K562 (cell line): ENCODE data around the gene ZNF484. TPM values are rescaled to one million over a fixed set of nuclear protein-coding genes. Genes with fewer than 3 reads are reported as not detected.
A peak's percentile ranks its signal among the peaks of the same experiment; 100 is the strongest.

Experiments
- GATAD2B ChIP-seq: fragments of 450-650 bp; IDR thresholded peaks from 2 replicates; pipeline ENCODE4 v1.6.1; 2017; ENCODE audit warnings: mild to moderate bottlenecking, borderline replicate concordance
- GTF2F1 ChIP-seq: IDR thresholded peaks from 2 replicates; pipeline ENCODE4 v1.6.1; 2011; ENCODE audit warnings: low read depth, low read length, improper control_type of control experiment
- ZFP36 ChIP-seq: fragments of 150-350 bp; IDR thresholded peaks from 2 replicates; pipeline ENCODE4 v1.6.1; 2018; ENCODE audit warnings: low read length, low read depth; ENCODE audit not compliant: partially characterized antibody
- polyA plus RNA-seq, 8 experiments: library from polyadenylated mRNA; depleted of rRNA in 4 of 8; stranded (reverse) in 5 of 8; unstranded in 3 of 8; fragments of >200 nt; fragmentation: Nextera tagmentation in 2 of 8; fragmentation: Illumina TruSeq in 1 of 8; extraction: Ambion mirVana in 2 of 8; extraction: Trizol in 1 of 8; gene quantifications; 2 replicates each; pipeline versions ENCODE4 v1.2.1 to v1.2.3, GENCODE V29; 2011 to 2014; ENCODE audit warnings: inconsistent platforms in 1 of 8, missing spikeins in 1 of 8
- total RNA-seq, 7 experiments: library from RNA; depleted of rRNA in 6 of 7; stranded (reverse); fragments of >200 nt in 6 of 7; fragmentation: Illumina TruSeq in 2 of 7; extraction: Trizol in 2 of 7; gene quantifications; 2 replicates each; pipeline versions ENCODE4 v1.2.1 to v1.2.3, GENCODE V29; 2011 to 2021; ENCODE audit warnings: low replicate concordance in 1 of 7
- TF ChIP-seq, protein P1 (sequence below), 2 experiments: IDR thresholded peaks; 2 replicates each; pipeline ENCODE4 v1.6.1; 2012; ENCODE audit warnings: improper control_type of control experiment in 2 of 2, low read depth in 2 of 2, low read length in 2 of 2, borderline replicate concordance in 1 of 2

The ZNF484 gene
- total and polyA plus RNA-seq, 9 of the 15 experiments (the other 6 are each of a cell fraction or from before 2014, with no cell fraction given), result 1.1 to 5.8 (median 2.5) TPM

GRCh38 chr9:92808726-92809451 lies 68.9 kb downstream of the ZNF484 start (continued):
- TF ChIP-seq, protein P1, sequence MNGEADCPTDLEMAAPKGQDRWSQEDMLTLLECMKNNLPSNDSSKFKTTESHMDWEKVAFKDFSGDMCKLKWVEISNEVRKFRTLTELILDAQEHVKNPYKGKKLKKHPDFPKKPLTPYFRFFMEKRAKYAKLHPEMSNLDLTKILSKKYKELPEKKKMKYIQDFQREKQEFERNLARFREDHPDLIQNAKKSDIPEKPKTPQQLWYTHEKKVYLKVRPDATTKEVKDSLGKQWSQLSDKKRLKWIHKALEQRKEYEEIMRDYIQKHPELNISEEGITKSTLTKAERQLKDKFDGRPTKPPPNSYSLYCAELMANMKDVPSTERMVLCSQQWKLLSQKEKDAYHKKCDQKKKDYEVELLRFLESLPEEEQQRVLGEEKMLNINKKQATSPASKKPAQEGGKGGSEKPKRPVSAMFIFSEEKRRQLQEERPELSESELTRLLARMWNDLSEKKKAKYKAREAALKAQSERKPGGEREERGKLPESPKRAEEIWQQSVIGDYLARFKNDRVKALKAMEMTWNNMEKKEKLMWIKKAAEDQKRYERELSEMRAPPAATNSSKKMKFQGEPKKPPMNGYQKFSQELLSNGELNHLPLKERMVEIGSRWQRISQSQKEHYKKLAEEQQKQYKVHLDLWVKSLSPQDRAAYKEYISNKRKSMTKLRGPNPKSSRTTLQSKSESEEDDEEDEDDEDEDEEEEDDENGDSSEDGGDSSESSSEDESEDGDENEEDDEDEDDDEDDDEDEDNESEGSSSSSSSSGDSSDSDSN (IDR thresholded peaks at IDR 0.05; ENCODE audit: borderline replicate concordance in 1 of 2, low read depth in 2 of 2, low read length in 2 of 2), result peak; percentile 93 to 96; a peak in 3 of 4 replicates
- TF ChIP-seq GTF2F1 (no peak), GATAD2B (no peak), ZFP36 (peak; percentile 71)
- TF ChIP-seq, all 486 proteins: peak for 21
